PFSK-1 (cell line): Measurements from ENCODE around the gene HOXA5.

Source experiments
- FOXP2 ChIP-seq: optimal IDR thresholded peaks from 2 replicates; pipeline ENCODE3; 2011; ENCODE audit warnings: borderline replicate concordance, control low read depth, inconsistent platforms; ENCODE audit not compliant: insufficient read depth; ENCODE audit errors: extremely low read length, extremely low read depth
- POLR2AphosphoS5 ChIP-seq: IDR thresholded peaks from 2 replicates; pipeline ENCODE4 v1.6.1; 2012; ENCODE audit warnings: low read depth, mild to moderate bottlenecking, control low read depth, low read length, moderate library complexity
- SIN3A ChIP-seq: IDR thresholded peaks from 2 replicates; pipeline ENCODE4 v1.6.1; 2012; ENCODE audit warnings: mild to moderate bottlenecking, low read length, moderate library complexity, borderline replicate concordance; ENCODE audit not compliant: insufficient read depth
- TAF1 ChIP-seq: IDR thresholded peaks from 2 replicates; pipeline ENCODE4 v1.6.1; 2012; ENCODE audit warnings: low read length, control low read depth, borderline replicate concordance; ENCODE audit not compliant: insufficient read depth
- TF ChIP-seq, protein P1 (sequence below), 2 experiments: IDR thresholded peaks; 2 replicates each; pipeline versions ENCODE4 v1.6.1 to v1.8.0; 2011 to 2012; ENCODE audit warnings: low read depth in 2 of 2, low read length in 2 of 2, control low read depth in 1 of 2, inconsistent platforms in 1 of 2, mild to moderate bottlenecking in 1 of 2, moderate library complexity in 1 of 2; ENCODE audit not compliant: insufficient read depth in 1 of 2

The HOXA5 gene

DNA sequence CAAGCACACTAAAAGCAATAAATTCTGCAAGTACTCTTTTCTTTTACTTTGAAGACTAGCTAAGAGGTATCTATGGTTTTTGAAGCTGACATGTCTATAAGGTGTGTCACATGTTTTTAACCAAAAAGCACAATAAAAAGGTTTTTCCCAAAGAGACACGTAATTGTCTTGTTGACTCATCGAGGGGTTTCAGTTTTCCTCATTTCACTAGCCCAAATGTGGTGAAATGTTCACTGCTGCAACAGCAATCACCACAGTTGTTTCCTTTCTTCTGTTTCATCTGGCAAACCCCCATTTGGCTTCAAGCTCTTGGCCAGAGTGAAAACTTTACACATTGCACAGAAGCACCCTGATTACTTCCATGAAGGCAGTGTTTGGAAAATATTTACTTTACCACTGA, 9.1 kb downstream of the HOXA5 start:
- TF ChIP-seq FOXP2 (no peak), POLR2AphosphoS5 (no peak), SIN3A (no peak), TAF1 (no peak)
- TF ChIP-seq, protein P1, sequence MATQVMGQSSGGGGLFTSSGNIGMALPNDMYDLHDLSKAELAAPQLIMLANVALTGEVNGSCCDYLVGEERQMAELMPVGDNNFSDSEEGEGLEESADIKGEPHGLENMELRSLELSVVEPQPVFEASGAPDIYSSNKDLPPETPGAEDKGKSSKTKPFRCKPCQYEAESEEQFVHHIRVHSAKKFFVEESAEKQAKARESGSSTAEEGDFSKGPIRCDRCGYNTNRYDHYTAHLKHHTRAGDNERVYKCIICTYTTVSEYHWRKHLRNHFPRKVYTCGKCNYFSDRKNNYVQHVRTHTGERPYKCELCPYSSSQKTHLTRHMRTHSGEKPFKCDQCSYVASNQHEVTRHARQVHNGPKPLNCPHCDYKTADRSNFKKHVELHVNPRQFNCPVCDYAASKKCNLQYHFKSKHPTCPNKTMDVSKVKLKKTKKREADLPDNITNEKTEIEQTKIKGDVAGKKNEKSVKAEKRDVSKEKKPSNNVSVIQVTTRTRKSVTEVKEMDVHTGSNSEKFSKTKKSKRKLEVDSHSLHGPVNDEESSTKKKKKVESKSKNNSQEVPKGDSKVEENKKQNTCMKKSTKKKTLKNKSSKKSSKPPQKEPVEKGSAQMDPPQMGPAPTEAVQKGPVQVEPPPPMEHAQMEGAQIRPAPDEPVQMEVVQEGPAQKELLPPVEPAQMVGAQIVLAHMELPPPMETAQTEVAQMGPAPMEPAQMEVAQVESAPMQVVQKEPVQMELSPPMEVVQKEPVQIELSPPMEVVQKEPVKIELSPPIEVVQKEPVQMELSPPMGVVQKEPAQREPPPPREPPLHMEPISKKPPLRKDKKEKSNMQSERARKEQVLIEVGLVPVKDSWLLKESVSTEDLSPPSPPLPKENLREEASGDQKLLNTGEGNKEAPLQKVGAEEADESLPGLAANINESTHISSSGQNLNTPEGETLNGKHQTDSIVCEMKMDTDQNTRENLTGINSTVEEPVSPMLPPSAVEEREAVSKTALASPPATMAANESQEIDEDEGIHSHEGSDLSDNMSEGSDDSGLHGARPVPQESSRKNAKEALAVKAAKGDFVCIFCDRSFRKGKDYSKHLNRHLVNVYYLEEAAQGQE (IDR thresholded peaks at IDR 0.05; ENCODE audit: insufficient read depth in 1 of 2, low read depth in 2 of 2, low read length in 2 of 2): no peak

DNA sequence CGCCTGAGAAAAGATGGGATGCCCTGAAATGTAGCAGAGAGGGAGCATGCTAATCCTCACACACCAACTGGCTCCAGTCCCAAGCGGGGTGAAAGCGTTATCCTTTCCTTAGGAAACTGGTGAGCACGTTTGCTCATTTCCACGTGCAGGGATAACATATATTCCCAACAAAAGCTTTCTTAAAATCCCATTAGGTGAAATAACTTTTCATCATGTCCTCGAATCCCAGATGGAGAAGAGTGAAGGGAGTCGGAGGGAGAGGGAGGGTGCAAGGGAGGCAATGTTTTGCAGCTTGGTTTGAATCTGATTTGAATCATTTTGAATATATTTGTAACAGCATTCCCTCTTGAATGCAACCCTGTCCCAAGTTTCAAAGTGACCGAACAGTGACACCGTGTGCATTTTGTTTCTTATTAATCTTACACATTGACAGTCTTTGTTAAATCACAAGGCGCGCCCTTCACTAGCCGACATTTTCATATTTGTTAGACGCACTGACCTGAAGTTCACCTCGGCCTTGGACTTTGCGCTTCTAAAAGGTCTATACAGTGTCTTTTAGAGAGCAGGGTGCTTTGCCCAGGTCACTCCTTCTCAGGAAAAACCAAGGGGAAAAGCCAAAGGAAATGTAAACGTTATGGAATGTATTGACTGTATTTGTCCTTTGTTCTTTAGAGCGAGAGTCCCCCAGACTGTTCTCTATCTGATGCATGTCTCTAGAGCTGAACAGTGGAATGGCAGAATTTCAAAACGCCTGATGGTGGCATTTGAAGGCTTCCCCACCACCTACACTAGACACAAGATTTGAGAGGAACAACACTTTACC, 9.9 kb downstream of the HOXA5 start:
- TF ChIP-seq POLR2AphosphoS5 (no peak), FOXP2 (no peak), TAF1 (no peak), SIN3A (no peak)
- TF ChIP-seq, protein P1 (IDR thresholded peaks at IDR 0.05; ENCODE audit: insufficient read depth in 1 of 2, low read depth in 2 of 2, low read length in 2 of 2): no peak

DNA sequence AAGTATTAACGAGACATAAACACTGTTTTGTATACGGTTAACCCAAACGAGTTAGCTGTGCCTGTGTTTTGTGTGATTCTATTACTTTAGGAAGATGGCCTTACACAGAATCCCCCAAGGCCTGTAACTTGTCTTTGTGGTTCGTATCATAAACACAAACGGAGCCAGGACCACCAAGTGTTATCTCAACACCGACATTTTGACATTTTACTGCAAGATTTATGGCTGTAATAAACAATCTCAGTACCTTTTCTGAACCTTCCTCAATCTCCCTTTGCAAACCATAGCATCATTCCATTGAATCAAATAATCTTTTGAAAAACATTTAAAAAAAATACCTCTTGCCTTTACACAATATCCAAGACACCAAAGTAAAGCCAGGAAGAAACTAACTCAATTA, 10.5 kb downstream of the HOXA5 start:
- TF ChIP-seq SIN3A: no peak
- no peak for TF ChIP-seq POLR2AphosphoS5
- no peak for TF ChIP-seq FOXP2
- TF ChIP-seq, protein P1 (IDR thresholded peaks at IDR 0.05; ENCODE audit: insufficient read depth in 1 of 2, low read depth in 2 of 2, low read length in 2 of 2): no peak
- no peak for TF ChIP-seq TAF1

DNA sequence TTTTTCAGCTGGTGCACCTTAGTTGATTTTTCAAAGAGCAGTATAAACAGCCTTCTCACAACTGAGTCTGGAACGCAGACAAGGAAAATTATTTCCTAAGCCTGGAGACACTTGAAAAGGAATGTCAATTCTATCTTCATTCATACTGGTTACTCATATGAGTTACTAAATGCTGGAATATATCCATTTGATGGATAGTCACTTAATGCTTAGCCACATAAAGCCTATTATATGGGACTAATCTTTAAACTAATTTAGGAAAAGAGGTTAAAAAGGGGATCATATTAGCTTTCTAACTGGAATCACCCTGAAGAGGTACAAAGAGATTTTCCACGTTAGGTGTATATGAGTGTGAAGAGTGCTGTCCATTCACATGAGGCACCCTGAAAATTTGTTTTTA, 11.3 kb downstream of the HOXA5 start:
- no peak for TF ChIP-seq POLR2AphosphoS5
- TF ChIP-seq SIN3A: no peak
- TF ChIP-seq FOXP2: no peak
- TF ChIP-seq, protein P1 (IDR thresholded peaks at IDR 0.05; ENCODE audit: insufficient read depth in 1 of 2, low read depth in 2 of 2, low read length in 2 of 2): no peak
- no peak for TF ChIP-seq TAF1

DNA sequence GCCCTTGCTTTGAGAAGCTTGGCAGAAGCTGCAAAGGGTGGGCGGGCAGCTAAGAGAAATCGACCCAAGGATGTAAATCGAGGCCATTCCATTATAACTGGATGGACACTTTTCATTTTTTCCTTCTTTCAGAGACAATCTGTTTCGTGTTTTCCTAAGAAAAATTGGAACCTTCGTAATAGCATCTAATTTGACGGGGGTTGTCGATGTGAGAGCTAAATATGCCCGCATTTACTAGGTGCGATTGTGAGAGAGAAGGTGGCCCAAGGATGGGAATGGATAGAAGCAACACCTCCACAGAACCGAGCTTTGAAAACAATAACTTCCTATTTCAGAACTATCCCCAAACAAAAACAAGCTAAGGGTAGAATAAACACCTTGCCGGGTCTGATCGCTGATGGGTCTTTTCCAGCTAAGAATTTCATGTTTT, 12.1 kb downstream of the HOXA5 start:
- no peak for TF ChIP-seq FOXP2
- TF ChIP-seq TAF1: no peak
- TF ChIP-seq, protein P1 (IDR thresholded peaks at IDR 0.05; ENCODE audit: insufficient read depth in 1 of 2, low read depth in 2 of 2, low read length in 2 of 2): no peak
- TF ChIP-seq POLR2AphosphoS5: no peak
- TF ChIP-seq SIN3A: no peak
